Neuronal stem cell (in vitro differentiated cells): ENCODE results near the gene CACNA2D2.

Experiments used
- DNase-seq: peaks from one replicate; pipeline ENCODE4 v3.0.0-alpha.2; 2013; ENCODE audit warnings: low spot score
- H2AFZ ChIP-seq: one replicate; pipeline ENCODE4 v1.6.1; 2013; ENCODE audit warnings: mild to moderate bottlenecking, low read length, inconsistent platforms
- H2AK5ac ChIP-seq: 2 replicates; pipeline ENCODE4 v1.6.1; 2013; ENCODE audit warnings: low read depth, mild to moderate bottlenecking, inconsistent platforms, low read length, moderate library complexity, mixed read lengths
- H2BK120ac ChIP-seq: 2 replicates; pipeline ENCODE4 v1.6.1; 2013; ENCODE audit warnings: low read depth, mild to moderate bottlenecking, inconsistent platforms, low read length, moderate library complexity, mixed read lengths
- H2BK12ac ChIP-seq: one replicate; pipeline ENCODE4 v1.6.1; 2013; ENCODE audit warnings: low read length, inconsistent platforms
- H2BK15ac ChIP-seq: 2 replicates; pipeline ENCODE4 v1.6.1; 2013; ENCODE audit warnings: mild to moderate bottlenecking, low read length, inconsistent platforms, mixed read lengths
- H2BK5ac ChIP-seq: one replicate; pipeline ENCODE4 v1.6.1; 2013; ENCODE audit warnings: inconsistent platforms, mild to moderate bottlenecking, low read length, moderate library complexity
- H3K14ac ChIP-seq: one replicate; pipeline ENCODE4 v1.6.1; 2013; ENCODE audit warnings: low read length, inconsistent platforms
- H3K18ac ChIP-seq: 2 replicates; pipeline ENCODE4 v1.6.1; 2013; ENCODE audit warnings: low read length, inconsistent platforms
- H3K23ac ChIP-seq: 2 replicates; pipeline ENCODE4 v1.6.1; 2013; ENCODE audit warnings: low read depth, mild to moderate bottlenecking, mixed read lengths, low read length, inconsistent platforms; ENCODE audit not compliant: poor library complexity
- H3K27ac ChIP-seq: replicated peaks from 3 replicates; pipeline ENCODE4 v1.5.1; 2013; ENCODE audit warnings: low read length, inconsistent platforms
- H3K27me3 ChIP-seq, 3 experiments: 2 replicates each; pipeline ENCODE4 v1.6.1; 2013; ENCODE audit warnings: low read length in 3 of 3, mild to moderate bottlenecking in 2 of 3, inconsistent platforms in 1 of 3, low read depth in 1 of 3, mixed read lengths in 1 of 3, moderate library complexity in 1 of 3; ENCODE audit not compliant: control insufficient read depth in 3 of 3, insufficient read depth in 3 of 3
- H3K36me3 ChIP-seq, 2 donors: replicated peaks in 1 of 2; 2 replicates each; pipeline ENCODE4 v1.6.1; 2013; ENCODE audit warnings: low read length in 2 of 2; ENCODE audit not compliant: control insufficient read depth in 2 of 2, insufficient read depth in 2 of 2
- H3K4ac ChIP-seq: 2 replicates; pipeline ENCODE4 v1.6.1; 2013; ENCODE audit warnings: inconsistent platforms, mild to moderate bottlenecking, low read length, moderate library complexity
- H3K4me1 ChIP-seq, 2 donors: 1 replicate in 1 of 2; 2 replicates in 1 of 2; pipeline ENCODE4 v1.6.1; 2013; ENCODE audit warnings: low read length in 2 of 2, low read depth in 1 of 2; ENCODE audit not compliant: control insufficient read depth in 2 of 2, insufficient read depth in 1 of 2
- H3K4me2 ChIP-seq: one replicate; pipeline ENCODE4 v1.6.1; 2013; ENCODE audit warnings: mild to moderate bottlenecking, low read length, inconsistent platforms; ENCODE audit not compliant: insufficient read depth, poor library complexity, severe bottlenecking
- H3K4me3 ChIP-seq, 2 donors: 2 replicates each; pipeline ENCODE4 v1.5.1; 2013; ENCODE audit warnings: low read length in 2 of 2, mild to moderate bottlenecking in 2 of 2, inconsistent platforms in 1 of 2, moderate library complexity in 1 of 2
- H3K79me1 ChIP-seq: one replicate; pipeline ENCODE4 v1.6.1; 2013; ENCODE audit warnings: low read depth, mild to moderate bottlenecking, inconsistent platforms, low read length, moderate library complexity
- H3K9ac ChIP-seq: one replicate; pipeline ENCODE4 v1.6.1; 2013; ENCODE audit warnings: mild to moderate bottlenecking, low read depth, low read length, inconsistent platforms; ENCODE audit not compliant: poor library complexity
- H3K9me3 ChIP-seq, 2 donors: replicated peaks in 1 of 2; 2 replicates each; pipeline versions ENCODE3 to v1.6.1; 2013; ENCODE audit warnings: low read length in 2 of 2, mild to moderate bottlenecking in 2 of 2, inconsistent platforms in 1 of 2, low read depth in 1 of 2, mixed read lengths in 1 of 2, moderate library complexity in 1 of 2; ENCODE audit not compliant: control insufficient read depth in 2 of 2, insufficient read depth in 1 of 2
- H4K8ac ChIP-seq: one replicate; pipeline ENCODE4 v1.6.1; 2013; ENCODE audit warnings: low read depth, mild to moderate bottlenecking, inconsistent platforms, low read length, moderate library complexity
- H4K91ac ChIP-seq: one replicate; pipeline ENCODE4 v1.6.1; 2013; ENCODE audit warnings: low read length, low read depth, mild to moderate bottlenecking, inconsistent platforms; ENCODE audit not compliant: poor library complexity
- WGBS, 2 donors: extraction: QIAGEN DNeasy Blood & Tissue Kit; methylation state at CpG; one replicate each; pipeline ENCODE4 v1.1.7; 2013; ENCODE audit warnings: missing lambda C conversion rate in 2 of 2, mixed read lengths in 1 of 2; ENCODE audit not compliant: insufficient read length in 2 of 2, insufficient replicate concordance in 1 of 2; ENCODE audit errors: extremely low coverage in 2 of 2; 5-methylcytosine and 5-hydroxymethylcytosine counted together

Gene CACNA2D2

GRCh38 chr3:50436114-50436674, 67.2 kb downstream of the CACNA2D2 start:
- H3K27ac ChIP-seq, result no peak overlapping the region
- no peak overlapping the region for H3K9ac ChIP-seq
- no peak overlapping the region for H3K23ac ChIP-seq
- no peaks in the 10 kb centered on the region for H3K36me3 ChIP-seq
- no peak overlapping the region for H2BK120ac ChIP-seq
- DNase-seq, result peak; percentile 42
- H3K4me1 ChIP-seq, result peaks cover 0 to 22% of the 10 kb centered on the region in 2 donors
- H3K4ac ChIP-seq, result no peak overlapping the region
- H2AK5ac ChIP-seq, result no peak overlapping the region
- no peak overlapping the region for H2BK5ac ChIP-seq
- no peak overlapping the region for H2BK15ac ChIP-seq
- no peak overlapping the region for H2BK12ac ChIP-seq
- no peaks in the 10 kb centered on the region for H3K9me3 ChIP-seq
- H3K79me1 ChIP-seq, result peaks cover 2% of the 10 kb centered on the region
- no peak overlapping the region for H3K4me2 ChIP-seq
- no peak overlapping the region for H4K91ac ChIP-seq
- no peak overlapping the region for H3K14ac ChIP-seq
- peaks cover 0 to 57% (median 0%) of the 10 kb centered on the region in 3 experiments for H3K27me3 ChIP-seq
- H3K4me3 ChIP-seq, result no peak overlapping the region
- no peak overlapping the region for H4K8ac ChIP-seq
- no peak overlapping the region for H2AFZ ChIP-seq
- H3K18ac ChIP-seq, result peak overlapping the region; percentile 4
- no CpG with 5 or more reads among the region's 5 CpGs for WGBS, 2 donors

GRCh38 chr3:50435371-50436113, 67.9 kb downstream of the CACNA2D2 start:
- peak overlapping the region; percentile 67 for H3K18ac ChIP-seq
- WGBS, 2 donors, result no CpG with 5 or more reads among the region's 12 CpGs
- peaks cover 0 to 51% (median 0%) of the 10 kb centered on the region in 3 experiments for H3K27me3 ChIP-seq
- H3K4me3 ChIP-seq, result no peak overlapping the region
- H3K9me3 ChIP-seq, result no peaks in the 10 kb centered on the region
- H3K4ac ChIP-seq, result peak overlapping the region; percentile 6
- H3K4me1 ChIP-seq, result peaks cover 0 to 25% of the 10 kb centered on the region in 2 donors
- no peak overlapping the region for H4K91ac ChIP-seq
- H3K23ac ChIP-seq, result no peak overlapping the region
- no peak overlapping the region for H4K8ac ChIP-seq
- DNase-seq, result no peak
- H3K79me1 ChIP-seq, result peaks cover 2% of the 10 kb centered on the region
- H3K27ac ChIP-seq, result peak overlapping the region; percentile 19
- H2AFZ ChIP-seq, result no peak overlapping the region
- peak overlapping the region; percentile 63 for H2BK5ac ChIP-seq
- H2BK120ac ChIP-seq, result peak overlapping the region; percentile 33
- H3K36me3 ChIP-seq, result no peaks in the 10 kb centered on the region
- peak overlapping the region; percentile 46 for H3K9ac ChIP-seq
- peak overlapping the region; percentile 27 for H2BK15ac ChIP-seq
- peak overlapping the region; percentile 54 for H2AK5ac ChIP-seq
- peak overlapping the region; percentile 95 for H2BK12ac ChIP-seq
- H3K14ac ChIP-seq, result peak overlapping the region; percentile 41
- peak overlapping the region; percentile 36 for H3K4me2 ChIP-seq

- Histone ChIP-seq H3K9me3 (no peaks in the 10 kb centered on the region), H2BK15ac (peak overlapping the region; percentile 17), H3K27ac (no peak overlapping the region), H3K9ac (no peak overlapping the region), H2AK5ac (peak overlapping the region; percentile 79), H4K91ac (peak overlapping the region; percentile 42), H3K18ac (peak overlapping the region; percentile 48), H3K79me1 (peaks cover 2% of the 10 kb centered on the region), H3K14ac (no peak overlapping the region), H2AFZ (no peak overlapping the region), H3K23ac (peak overlapping the region; percentile 68), H3K4me2 (no peak overlapping the region), H2BK5ac (no peak overlapping the region), H3K4me1 (peaks cover 0 to 34% of the 10 kb centered on the region in 2 donors), H3K36me3 (no peaks in the 10 kb centered on the region), H2BK120ac (no peak overlapping the region), H2BK12ac (no peak overlapping the region), H3K4me3 (peak overlapping the region in 1 of 2 donors; percentile 21), H3K27me3 (peaks cover 0 to 35% (median 0%) of the 10 kb centered on the region in 3 experiments), H3K4ac (peak overlapping the region; percentile 38), H4K8ac (no peak overlapping the region)
- DNase-seq, result no peak
- WGBS, 2 donors, result no CpG with 5 or more reads among the region's 5 CpGs
Measured at GRCh38 chr3:50433954-50434353, 69.5 kb downstream of the CACNA2D2 start.

GRCh38 chr3:50430950-50431435, 72.4 kb downstream of the CACNA2D2 start:
- Histone ChIP-seq H3K18ac (no peak overlapping the region), H2BK15ac (no peak overlapping the region), H4K91ac (no peak overlapping the region), H3K79me1 (peaks cover 2% of the 10 kb centered on the region), H2BK120ac (no peak overlapping the region), H3K9ac (no peak overlapping the region), H3K9me3 (no peaks in the 10 kb centered on the region), H2BK12ac (no peak overlapping the region), H3K23ac (no peak overlapping the region), H3K14ac (no peak overlapping the region), H2AK5ac (no peak overlapping the region), H3K4me1 (peaks cover 0 to 37% of the 10 kb centered on the region in 2 donors), H2AFZ (no peak overlapping the region), H2BK5ac (no peak overlapping the region), H4K8ac (no peak overlapping the region), H3K27me3 (peaks cover 0 to 26% (median 0%) of the 10 kb centered on the region in 3 experiments), H3K36me3 (no peaks in the 10 kb centered on the region), H3K4me3 (no peak overlapping the region), H3K4ac (no peak overlapping the region), H3K4me2 (no peak overlapping the region), H3K27ac (peak overlapping the region; percentile 73)
- peak; percentile 44 for DNase-seq
- WGBS, 2 donors, result no CpG with 5 or more reads among the region's 4 CpGs
